G401.6 (cell line): ENCODE data around the gene DUSP6.

Source experiments
- FAIRE-seq: peaks from 2 replicates; lab custom pipeline; 2012; peaks lifted over from hg19 to GRCh38; lab: Jason Lieb, UNC

DUSP6 gene

GRCh38 chr12:89373763-89374572, 21.7 kb upstream of the DUSP6 start:
- FAIRE-seq: peak; percentile 93

GRCh38 chr12:89372584-89373370, 20.5 kb upstream of the DUSP6 start:
- FAIRE-seq: peak; percentile 86

GRCh38 chr12:89370850-89371249, 18.5 kb upstream of the DUSP6 start:
- no peak for FAIRE-seq

- FAIRE-seq: no peak
Measured at GRCh38 chr12:89370421-89370831, 18.1 kb upstream of the DUSP6 start.

- FAIRE-seq: peak; percentile 54
Measured at GRCh38 chr12:89369166-89369565, 16.9 kb upstream of the DUSP6 start.

- FAIRE-seq: no peak
Measured at GRCh38 chr12:89368391-89368790, 16.1 kb upstream of the DUSP6 start.

GRCh38 chr12:89366676-89367364, 14.5 kb upstream of the DUSP6 start:
- no peak for FAIRE-seq

GRCh38 chr12:89364631-89365030, 12.3 kb upstream of the DUSP6 start:
- no peak for FAIRE-seq

- FAIRE-seq: no peak
Measured at GRCh38 chr12:89364058-89364457, 11.8 kb upstream of the DUSP6 start.

GRCh38 chr12:89363582-89363981, 11.3 kb upstream of the DUSP6 start:
- no peak for FAIRE-seq

GRCh38 chr12:89363084-89363483, 10.8 kb upstream of the DUSP6 start:
- FAIRE-seq: no peak

GRCh38 chr12:89359615-89360014, 7.3 kb upstream of the DUSP6 start:
- no peak for FAIRE-seq

GRCh38 chr12:89358805-89359204, 6.5 kb upstream of the DUSP6 start:
- FAIRE-seq: no peak

GRCh38 chr12:89357297-89357730, 5.0 kb upstream of the DUSP6 start:
- FAIRE-seq: peak; percentile 97

GRCh38 chr12:89356069-89356665, 3.9 kb upstream of the DUSP6 start:
- no peak for FAIRE-seq

GRCh38 chr12:89355243-89356068, 3.2 kb upstream of the DUSP6 start:
- no peak for FAIRE-seq

GRCh38 chr12:89354612-89355067, 2.3 kb upstream of the DUSP6 start:
- no peak for FAIRE-seq

- FAIRE-seq: peak; percentile 46
Measured at GRCh38 chr12:89353823-89354611, 1.7 kb upstream of the DUSP6 start.

- no peak for FAIRE-seq
Measured at GRCh38 chr12:89353188-89353822, 1.0 kb upstream of the DUSP6 start.

GRCh38 chr12:89352242-89352491, 134 bp downstream of the DUSP6 start:
- FAIRE-seq: no peak
